Hepatocyte (in vitro differentiated cells): ENCODE data around the gene CD82. TPM values are rescaled to one million over a fixed set of nuclear protein-coding genes. Genes with fewer than 3 reads are reported as not detected.

ENCODE experiments used
- DNase-seq: peaks from one replicate; pipeline ENCODE4 v3.0.0-alpha.2; 2016; ENCODE audit warnings: low spot score
- H2AFZ ChIP-seq: fragments of 200-600 bp; sonication (generic); 2 replicates; pipeline ENCODE4 v1.6.0; 2016; ENCODE audit warnings: antibody characterized with exemption, mild to moderate bottlenecking
- H3K27ac ChIP-seq: fragments of 200-600 bp; sonication (generic); 2 replicates; pipeline ENCODE4 v1.5.1; 2016; ENCODE audit warnings: mild to moderate bottlenecking
- H3K27me3 ChIP-seq: fragments of 200-600 bp; sonication (generic); 2 replicates; pipeline ENCODE4 v1.6.1; 2016
- H3K36me3 ChIP-seq: fragments of 200-600 bp; sonication (generic); replicated peaks from 2 replicates; pipeline ENCODE4 v1.5.1; 2016; ENCODE audit warnings: low read depth; ENCODE audit not compliant: insufficient read depth
- H3K4me1 ChIP-seq: fragments of 200-600 bp; sonication (generic); 2 replicates; pipeline ENCODE4 v1.5.1; 2016; ENCODE audit warnings: mild to moderate bottlenecking, moderate library complexity; ENCODE audit not compliant: insufficient read depth
- H3K4me2 ChIP-seq: fragments of 200-600 bp; sonication (generic); 2 replicates; pipeline ENCODE4 v1.6.0; 2016
- H3K4me3 ChIP-seq: fragments of 200-600 bp; sonication (generic); 2 replicates; pipeline ENCODE4 v1.5.1; 2016; ENCODE audit warnings: mild to moderate bottlenecking
- H3K79me2 ChIP-seq: fragments of 200-600 bp; sonication (generic); 2 replicates; pipeline ENCODE4 v1.6.0; 2017; ENCODE audit warnings: mild to moderate bottlenecking
- H3K9me2 ChIP-seq: fragments of 200-600 bp; sonication (generic); replicated peaks from 2 replicates; pipeline ENCODE4 v1.6.0; 2017; ENCODE audit warnings: mild to moderate bottlenecking; ENCODE audit not compliant: insufficient read depth
- H3K9me3 ChIP-seq: fragments of 200-600 bp; sonication (generic); 2 replicates; pipeline ENCODE4 v1.5.1; 2016; ENCODE audit warnings: low read depth, mild to moderate bottlenecking
- H4K20me1 ChIP-seq: fragments of 200-600 bp; sonication (generic); 2 replicates; pipeline ENCODE4 v1.6.0; 2016; ENCODE audit warnings: mild to moderate bottlenecking; ENCODE audit not compliant: insufficient read depth, poor library complexity, severe bottlenecking
- CTCF ChIP-seq: fragments of 200-600 bp; sonication (generic); IDR thresholded peaks from 2 replicates; pipeline ENCODE4 v1.5.1; 2016; ENCODE audit warnings: antibody characterized with exemption, mild to moderate bottlenecking; ENCODE audit not compliant: poor library complexity
- EZH2 ChIP-seq: fragments of 200-600 bp; sonication (generic); IDR thresholded peaks from 2 replicates; pipeline ENCODE4 v1.6.1; 2016; ENCODE audit warnings: antibody characterized with exemption, mild to moderate bottlenecking, borderline replicate concordance
- EZH2phosphoT487 ChIP-seq: fragments of 200-600 bp; sonication (generic); IDR thresholded peaks from one replicate; pipeline ENCODE4 v1.6.1; 2018; ENCODE audit warnings: antibody characterized with exemption, mild to moderate bottlenecking, low read depth, moderate library complexity; ENCODE audit not compliant: unreplicated experiment, severe bottlenecking
- WGBS: methylation state at CpG from one replicate; pipeline ENCODE4 v1.1.6; 2016; ENCODE audit warnings: low lambda C conversion rate; ENCODE audit errors: missing lambda C conversion rate; 5-methylcytosine and 5-hydroxymethylcytosine counted together
- polyA plus RNA-seq: library from polyadenylated mRNA; unstranded; fragments of >200 nt; fragmentation: Nextera tagmentation; extraction: Ambion mirVana; gene quantifications from 2 replicates; pipeline ENCODE4 v1.2.1, GENCODE V29; 2016
- total RNA-seq: library from RNA; depleted of rRNA; stranded (reverse); fragments of >200 nt; gene quantifications from 2 replicates; pipeline ENCODE4 v1.2.3, GENCODE V29; 2014

The CD82 gene
- total and polyA plus RNA-seq, 2 experiments from 2014 or later: 38.7 to 157 TPM

DNA sequence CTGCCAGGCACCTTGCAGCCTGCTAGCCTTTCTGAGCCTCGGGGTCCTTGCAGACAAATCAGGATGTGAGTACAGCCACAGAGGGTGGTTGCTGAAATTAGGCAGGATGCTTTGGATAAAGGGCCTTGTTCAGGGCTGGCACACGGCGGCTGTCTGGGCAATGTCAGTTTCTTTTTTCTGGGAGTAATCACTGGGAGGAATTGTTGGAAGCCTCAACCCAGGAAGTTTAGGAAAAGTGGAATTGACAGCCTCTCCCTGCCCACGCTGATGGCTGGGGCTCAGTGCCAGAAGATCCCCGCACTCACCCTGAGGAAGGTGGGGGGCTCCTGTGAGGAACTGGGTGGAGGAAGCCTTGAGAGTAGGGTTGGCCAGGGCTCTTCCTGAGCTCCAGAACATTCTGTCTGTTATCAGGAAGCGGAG lies 37.4 kb downstream of the CD82 start:
- H3K79me2 ChIP-seq: no peaks in the 10 kb centered on the region
- no peak for TF ChIP-seq CTCF
- no peak for TF ChIP-seq EZH2phosphoT487
- TF ChIP-seq EZH2: no peak
- no peak overlapping the region for H3K4me2 ChIP-seq
- WGBS: 47% methylated on average over 6 of the region's 6 CpGs
- H3K9me3 ChIP-seq: no peaks in the 10 kb centered on the region
- no peaks in the 10 kb centered on the region for H3K9me2 ChIP-seq
- no peaks in the 10 kb centered on the region for H3K36me3 ChIP-seq
- H3K27me3 ChIP-seq: no peaks in the 10 kb centered on the region
- DNase-seq: no peak
- H2AFZ ChIP-seq: no peak overlapping the region
- H4K20me1 ChIP-seq: no peaks in the 10 kb centered on the region
- no peak overlapping the region for H3K4me3 ChIP-seq
- H3K4me1 ChIP-seq: peaks cover 15% of the 10 kb centered on the region
- peak overlapping the region; percentile 25 for H3K27ac ChIP-seq

- WGBS: 88% methylated on average over 6 of the region's 6 CpGs
- no peak for TF ChIP-seq EZH2
- Histone ChIP-seq H4K20me1 (no peaks in the 10 kb centered on the region), H3K79me2 (no peaks in the 10 kb centered on the region), H3K9me3 (no peaks in the 10 kb centered on the region), H2AFZ (no peak overlapping the region), H3K36me3 (no peaks in the 10 kb centered on the region), H3K9me2 (no peaks in the 10 kb centered on the region), H3K27ac (no peak overlapping the region), H3K4me3 (no peak overlapping the region), H3K27me3 (no peaks in the 10 kb centered on the region), H3K4me1 (peaks cover 27% of the 10 kb centered on the region), H3K4me2 (no peak overlapping the region)
- DNase-seq: no peak
Observed at GRCh38 chr11:44604171-44604581, 38.7 kb downstream of the CD82 start.

DNA sequence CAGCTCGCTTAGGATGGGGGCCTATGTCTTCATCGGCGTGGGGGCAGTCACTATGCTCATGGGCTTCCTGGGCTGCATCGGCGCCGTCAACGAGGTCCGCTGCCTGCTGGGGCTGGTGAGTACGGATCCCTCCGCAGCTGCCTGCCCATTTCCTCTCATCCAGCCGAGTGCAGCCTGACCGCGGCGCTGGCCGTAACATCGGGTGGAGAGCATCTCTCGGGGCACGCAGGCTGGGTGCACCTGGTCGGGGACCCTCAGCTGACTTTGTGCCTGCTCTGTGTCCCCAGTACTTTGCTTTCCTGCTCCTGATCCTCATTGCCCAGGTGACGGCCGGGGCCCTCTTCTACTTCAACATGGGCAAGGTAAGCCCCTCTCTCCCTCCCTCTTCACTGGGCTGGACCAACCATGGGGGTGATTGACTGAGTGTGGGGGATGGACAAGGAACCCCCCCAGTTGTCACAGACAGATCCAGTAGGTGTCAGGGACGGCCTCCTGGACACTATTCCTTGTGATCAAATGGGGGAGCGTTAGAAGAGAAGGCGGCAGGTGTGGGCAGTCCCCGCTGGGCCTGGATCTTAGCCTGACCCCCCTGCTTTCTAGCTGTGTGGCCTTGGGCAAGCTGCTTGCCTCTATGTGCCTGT lies 39.7 kb downstream of the CD82 start:
- 95% methylated on average over 21 of the region's 25 CpGs for WGBS
- H4K20me1 ChIP-seq: no peaks in the 10 kb centered on the region
- no peaks in the 10 kb centered on the region for H3K36me3 ChIP-seq
- no peak overlapping the region for H2AFZ ChIP-seq
- no peak for TF ChIP-seq EZH2
- TF ChIP-seq CTCF: no peak
- TF ChIP-seq EZH2phosphoT487: no peak
- no peak for DNase-seq
- H3K27ac ChIP-seq: no peak overlapping the region
- peaks cover 29% of the 10 kb centered on the region for H3K4me1 ChIP-seq
- H3K79me2 ChIP-seq: no peaks in the 10 kb centered on the region
- no peak overlapping the region for H3K4me2 ChIP-seq
- H3K4me3 ChIP-seq: no peak overlapping the region
- no peaks in the 10 kb centered on the region for H3K27me3 ChIP-seq
- no peaks in the 10 kb centered on the region for H3K9me2 ChIP-seq
- H3K9me3 ChIP-seq: no peaks in the 10 kb centered on the region

- Histone ChIP-seq H3K27me3 (no peaks in the 10 kb centered on the region), H3K4me3 (no peak overlapping the region), H3K4me2 (no peak overlapping the region), H3K4me1 (peaks cover 28% of the 10 kb centered on the region), H4K20me1 (no peaks in the 10 kb centered on the region), H3K9me3 (no peaks in the 10 kb centered on the region), H3K9me2 (no peaks in the 10 kb centered on the region), H3K27ac (no peak overlapping the region), H2AFZ (no peak overlapping the region), H3K36me3 (no peaks in the 10 kb centered on the region), H3K79me2 (no peaks in the 10 kb centered on the region)
- TF ChIP-seq CTCF (no peak), EZH2 (no peak), EZH2phosphoT487 (no peak)
- no peak for DNase-seq
- WGBS: 96% methylated on average over 7 of the region's 7 CpGs
Observed at GRCh38 chr11:44605965-44606364, 40.5 kb downstream of the CD82 start.
